ENCODE data around the gene QDPR. TPM values are rescaled to one million over a fixed set of nuclear protein-coding genes. Genes with fewer than 3 reads are reported as not detected.

The QDPR gene
- total and polyA plus RNA-seq, 10 of the 15 experiments (the other 5 are each of a cell fraction or from before 2014, with no cell fraction given): 3.0 to 27.7 (median 11.8) TPM

GRCh38 chr4:17523662-17524061 is 11.8 kb upstream of the QDPR start:
- ChIA-PET SMC1A (ENCODE audit: uncharacterized antibody, unreplicated experiment) (interaction anchor here (0.9 kb wide), 1 partner anchor 13 kb away, joined by 3 read pairs; no protein-coding TSS in a partner anchor), RAD21 (ENCODE audit: unreplicated experiment) (no interaction called here), POLR2A (no interaction called here), CTCF (interaction anchor here (1.2 to 1.4 kb wide), 2 partner anchors 25 to 51 kb away, joined by 3 read pairs; no protein-coding TSS in a partner anchor)
- TF ChIP-seq ZNF592 (IDR thresholded peaks at IDR 0.05) (no peak), SPI1 (IDR thresholded peaks at IDR 0.05; ENCODE audit: borderline replicate concordance, insufficient read depth, low read depth, low read length) (peak; percentile 41; the same call in 1 of the 2 replicates), HSF1 (IDR thresholded peaks at IDR 0.05; ENCODE audit: low read depth, low read length) (no peak)
- Histone ChIP-seq H3K36me3 (ENCODE audit: control insufficient read depth in 2 of 2, insufficient read depth in 2 of 2, low read length in 1 of 2) (no peaks in the 10 kb centered on the region), H4K20me1 (ENCODE audit: control insufficient read depth, insufficient read depth) (no peaks in the 10 kb centered on the region), H3K79me2 (ENCODE audit: control insufficient read depth, insufficient read depth, low read length) (no peaks in the 10 kb centered on the region), H3K27me3 (replicated peaks in 1 of 2; ENCODE audit: control insufficient read depth in 2 of 2, insufficient read depth in 2 of 2, low read length in 1 of 2) (no peaks in the 10 kb centered on the region), H3K4me1 (ENCODE audit: control insufficient read depth, insufficient read depth, low read length) (no peaks in the 10 kb centered on the region), H3K4me2 (ENCODE audit: control insufficient read depth, insufficient read depth) (no peak overlapping the region), H3K9ac (ENCODE audit: control insufficient read depth, insufficient read depth, low read length) (no peak overlapping the region), H3K4me3 (no peak overlapping the region), H3K27ac (ENCODE audit: control insufficient read depth, insufficient read depth) (no peak overlapping the region), H2AFZ (ENCODE audit: control insufficient read depth, low read depth, low read length) (no peak overlapping the region), H3K9me3 (replicated peaks; ENCODE audit: control insufficient read depth, insufficient read depth, low read length) (no peaks in the 10 kb centered on the region)
- 0% methylated on average over 2 of the region's 2 CpGs for WGBS (ENCODE audit: insufficient coverage, insufficient replicate concordance, low lambda C conversion rate, missing lambda C conversion rate)
- intact Hi-C loops (cut with micrococcal nuclease; ENCODE audit: unreplicated experiment): no loop called here
- peak; percentile 59 for ATAC-seq
- DNase-seq (ENCODE audit: low read depth, low spot score): no peak
- BruUV-seq (replicated peaks): no TSS peak
- in situ Hi-C loops (cut with MboI): no loop called here
- FAIRE-seq: peak; percentile 23
